Left renal cortex interstitium (tissue), 4 donors: ENCODE data around the gene HECA. TPM values are rescaled to one million over a fixed set of nuclear protein-coding genes. Genes with fewer than 3 reads are reported as not detected.
"Not testable (repeated sequence)": the region's sequence is repeated elsewhere in the genome, so short reads cannot be mapped to it uniquely, and the experiment has no call there.

ENCODE experiments used
- DNase-seq, 4 donors: peaks; one replicate each; pipeline ENCODE4 v3.0.0-alpha.2; 2013; ENCODE audit warnings: low read depth in 4 of 4, low spot score in 2 of 4, missing footprints in 1 of 4
- polyA plus RNA-seq, 4 donors: library from polyadenylated mRNA; unstranded; fragments of 120-200 nt; gene quantifications; one replicate each; pipeline ENCODE4 v1.2.1, GENCODE V29; 2013; ENCODE audit not compliant: insufficient read length in 4 of 4

The HECA gene
- 10 to 100 TPM; 14.2 to 16.7 (median 14.9) TPM for polyA plus RNA-seq

GRCh38 chr6:139134817-139135577 lies at the start of gene HECA:
Gene HECA, plus strand, starts transcription at chr6:139135080. Its CDS starts 317 bp downstream, at chr6:139135397.
- DNase-seq: peak in 3 of 4 donors; percentile 77 to 85 (median 84)

GRCh38 chr6:139091826-139092225 lies 43.1 kb upstream of the HECA start:
- no peak for DNase-seq

GRCh38 chr6:139099984-139100383 lies 34.9 kb upstream of the HECA start:
- no peak for DNase-seq

DNA sequence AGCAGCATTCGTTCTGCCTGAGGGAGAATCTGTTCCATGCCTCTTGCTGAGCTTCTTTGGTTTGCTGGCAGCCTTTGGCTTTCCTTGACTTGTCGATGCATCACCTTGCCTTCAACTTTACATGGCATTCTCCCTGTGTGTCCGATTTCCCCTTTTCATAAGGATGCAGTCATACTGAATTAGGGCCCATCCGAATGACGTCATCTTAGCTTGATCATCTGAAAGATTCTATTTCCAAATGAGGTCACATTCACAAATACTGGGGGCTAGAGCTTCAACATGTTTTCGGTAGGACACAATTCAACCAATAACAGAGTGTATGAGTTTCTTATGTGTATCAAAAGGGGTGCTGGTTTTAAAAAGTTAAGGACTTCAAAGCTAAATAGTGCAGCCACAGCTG lies 27.8 kb upstream of the HECA start:
- no peak for DNase-seq

- DNase-seq: no peak
Observed at GRCh38 chr6:139108378-139108777, 26.5 kb upstream of the HECA start.

DNA sequence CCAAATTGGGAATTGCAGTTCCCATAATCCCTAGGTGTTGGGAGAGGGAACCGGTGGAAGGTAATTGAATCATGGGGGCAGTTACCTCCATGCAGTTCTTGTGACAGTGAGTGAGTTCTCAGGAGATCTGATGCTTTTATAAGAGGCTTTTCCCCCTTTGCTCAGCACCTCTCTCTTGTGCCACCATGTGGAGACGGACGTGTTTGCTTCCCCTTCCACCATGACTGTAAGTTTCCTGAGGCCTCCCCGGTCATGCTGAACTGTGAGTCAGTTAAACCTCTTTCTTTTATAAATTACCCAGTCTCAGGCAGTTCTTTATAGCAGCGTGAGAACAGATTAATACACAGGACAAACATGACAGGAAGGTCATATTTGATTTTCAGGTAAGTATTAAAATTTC lies 25.3 kb upstream of the HECA start:
- DNase-seq: no peak

- no peak for DNase-seq
Observed at GRCh38 chr6:139112146-139112545, 22.7 kb upstream of the HECA start.

DNA sequence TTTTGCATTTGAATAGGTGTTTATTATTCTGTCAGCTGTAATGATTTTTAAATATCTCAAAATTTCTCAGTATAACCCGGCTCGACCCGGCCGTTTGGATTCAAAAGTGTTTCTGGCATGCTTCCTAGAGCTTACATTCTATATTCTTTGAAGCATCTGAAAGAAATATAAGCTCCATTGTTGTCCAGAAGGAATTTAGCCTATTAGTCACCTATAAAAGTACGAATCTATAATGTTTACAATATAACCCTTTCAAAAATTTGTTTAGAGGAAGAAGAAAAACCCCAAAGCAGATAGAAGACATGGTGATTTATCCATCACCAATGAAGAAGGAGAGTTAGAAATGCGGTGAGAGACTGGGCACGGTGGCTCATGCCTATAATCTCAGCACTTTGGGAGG lies 22.3 kb upstream of the HECA start:
- DNase-seq: no peak

DNA sequence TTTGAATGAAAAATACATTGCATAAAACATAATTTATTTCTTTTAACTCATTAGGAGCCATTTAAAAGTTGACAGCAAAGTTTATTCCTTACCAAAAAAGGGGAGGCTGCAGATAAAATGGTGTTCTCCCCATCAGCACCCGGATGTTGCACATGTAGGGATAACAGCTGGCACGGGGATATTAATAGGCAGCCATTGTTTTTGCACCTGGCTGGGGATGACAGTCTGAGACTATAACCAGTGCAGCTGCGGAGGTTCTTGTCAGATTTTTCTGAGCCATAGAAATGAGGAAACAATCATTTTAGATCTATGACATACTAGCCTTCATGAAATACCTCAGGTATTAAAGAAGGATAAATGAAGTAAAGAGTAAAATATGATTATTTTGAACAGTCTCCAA lies 20.1 kb upstream of the HECA start:
- no peak for DNase-seq

DNA sequence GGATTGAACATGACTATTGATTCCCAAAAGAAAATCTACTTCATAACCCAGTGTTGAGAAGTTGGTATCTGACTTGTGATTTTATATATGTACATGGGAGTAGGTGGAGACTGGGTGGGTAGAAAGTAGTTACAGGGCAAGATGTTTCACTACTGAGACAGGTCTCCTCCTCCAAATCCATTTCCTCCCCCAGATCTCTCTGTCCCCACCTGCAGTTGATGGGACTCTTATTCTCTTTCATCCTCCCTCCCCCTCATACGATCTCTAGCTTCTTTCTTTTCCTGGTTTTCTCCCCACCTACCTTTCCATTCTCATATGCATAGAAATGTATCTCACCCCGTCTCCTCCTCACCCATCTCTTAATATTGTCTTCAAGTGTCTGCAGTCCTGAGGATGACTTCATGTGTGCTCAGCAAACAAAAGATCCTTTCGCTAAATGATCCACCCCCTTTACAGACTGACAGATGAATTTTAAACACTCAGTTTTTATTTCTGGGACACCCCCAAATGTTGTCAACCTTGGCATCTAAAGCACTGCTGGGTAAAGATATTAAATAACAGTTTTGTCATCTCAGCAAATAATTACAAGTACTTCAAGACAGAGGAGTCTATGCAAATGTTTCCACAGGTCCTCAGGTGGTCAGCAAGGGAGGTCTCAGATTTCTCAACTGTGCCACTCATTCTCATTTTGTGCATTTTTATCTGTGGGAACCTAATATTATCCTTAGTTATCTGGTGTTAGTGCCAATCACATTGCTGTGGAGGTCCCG lies 18.7 kb upstream of the HECA start:
- DNase-seq: no peak

GRCh38 chr6:139117734-139118133 lies 17.1 kb upstream of the HECA start:
- DNase-seq: no peak

DNA sequence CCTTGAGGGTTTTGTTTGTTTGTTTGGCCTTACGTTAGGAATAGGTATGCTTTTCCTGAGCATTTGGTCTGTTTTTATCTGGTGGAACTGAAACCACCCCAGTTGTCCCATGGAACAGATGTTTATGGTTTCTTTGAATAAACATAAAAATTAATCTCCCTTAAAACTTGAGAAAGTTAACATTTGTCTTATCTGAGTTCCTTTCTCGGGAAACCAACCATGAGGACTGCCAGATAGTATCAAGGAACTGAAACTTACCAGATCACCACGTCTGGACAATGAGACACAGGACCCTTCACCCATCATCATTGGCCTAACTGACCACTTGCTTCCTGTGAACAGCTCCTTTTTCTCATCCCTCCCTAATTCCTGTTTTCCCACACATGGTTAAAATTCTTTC lies 15.3 kb upstream of the HECA start:
- DNase-seq: no peak

DNA sequence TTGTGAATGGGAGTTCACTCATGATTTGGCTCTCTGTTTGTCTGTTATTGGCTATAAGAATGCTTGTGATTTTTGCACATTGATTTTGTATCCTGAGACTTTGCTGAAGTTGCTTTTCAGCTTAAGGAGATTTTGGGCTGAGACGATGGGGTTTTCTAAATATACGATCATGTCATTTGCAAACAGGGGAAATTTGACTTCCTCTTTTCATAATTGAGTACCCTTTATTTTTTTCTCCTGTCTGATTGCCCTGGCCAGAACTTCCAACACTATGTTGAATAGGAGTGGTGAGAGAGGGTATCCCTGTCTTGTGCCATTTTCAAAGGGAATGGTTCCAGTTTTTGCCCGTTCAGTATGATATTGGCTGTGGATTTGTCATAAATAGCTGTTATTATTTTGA lies 12.1 kb upstream of the HECA start:
- not testable (repeated sequence) for DNase-seq

- no peak for DNase-seq
Observed at GRCh38 chr6:139124887-139125672, 9.8 kb upstream of the HECA start.

DNA sequence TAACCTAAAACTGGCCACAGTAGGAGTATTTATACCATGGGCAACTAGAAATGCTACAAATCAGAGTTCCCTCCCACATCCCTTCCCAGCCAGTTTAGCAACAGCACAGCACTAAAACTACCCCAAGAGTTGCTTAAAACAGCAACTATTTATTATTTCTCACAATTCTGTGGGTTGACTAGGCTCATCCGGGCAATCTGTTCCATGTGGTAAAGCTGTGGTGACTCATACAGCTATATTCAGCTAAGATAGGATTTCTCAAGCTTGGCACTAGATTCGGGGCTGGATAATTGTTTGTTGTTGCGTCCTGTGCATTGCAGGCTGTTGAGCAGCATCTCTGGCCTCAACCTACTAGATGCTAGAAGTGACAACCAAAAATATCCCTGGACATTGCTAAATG lies 8.6 kb upstream of the HECA start:
- DNase-seq: no peak

DNA sequence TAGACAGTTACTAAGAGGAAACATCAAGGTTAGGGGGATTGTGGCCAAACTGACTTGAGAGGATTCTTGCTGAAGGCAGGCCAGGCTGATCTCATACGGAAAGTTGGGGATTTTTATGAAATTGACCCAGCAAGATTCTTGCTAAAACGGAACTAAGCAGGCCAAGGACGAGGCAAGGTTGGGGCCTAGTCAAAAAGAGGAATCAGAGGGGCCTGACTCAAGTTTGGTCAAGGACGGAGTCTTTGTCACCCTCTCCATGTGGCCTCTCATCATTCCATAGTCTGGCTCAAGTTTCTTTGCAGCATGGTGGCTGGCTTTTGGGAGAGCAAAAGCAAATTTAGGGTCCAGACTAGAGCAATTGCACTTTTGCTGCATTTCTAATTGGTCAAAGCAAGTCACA lies 7.9 kb upstream of the HECA start:
- no peak for DNase-seq

DNA sequence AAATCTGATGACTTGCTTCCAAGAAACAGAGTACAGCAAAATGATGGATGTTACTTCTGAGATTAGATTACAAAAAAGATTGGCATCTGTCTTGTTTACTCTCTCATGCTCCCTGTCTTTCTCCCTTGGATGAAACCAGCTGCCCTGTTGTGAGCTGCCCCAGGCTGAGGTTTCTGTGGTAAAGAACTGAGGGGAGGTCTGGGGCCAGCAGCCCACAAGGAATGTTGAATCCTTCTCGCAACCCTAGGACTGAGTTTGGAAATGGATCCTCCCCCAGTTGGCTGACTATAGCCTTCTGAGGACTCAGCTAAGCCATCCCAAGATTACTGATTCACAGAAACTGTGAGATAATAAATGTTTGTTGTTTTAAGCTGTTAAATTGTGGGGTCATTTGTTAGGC lies 5.6 kb upstream of the HECA start:
- no peak for DNase-seq

GRCh38 chr6:139131736-139132280 lies 3.1 kb upstream of the HECA start:
- no peak for DNase-seq

DNA sequence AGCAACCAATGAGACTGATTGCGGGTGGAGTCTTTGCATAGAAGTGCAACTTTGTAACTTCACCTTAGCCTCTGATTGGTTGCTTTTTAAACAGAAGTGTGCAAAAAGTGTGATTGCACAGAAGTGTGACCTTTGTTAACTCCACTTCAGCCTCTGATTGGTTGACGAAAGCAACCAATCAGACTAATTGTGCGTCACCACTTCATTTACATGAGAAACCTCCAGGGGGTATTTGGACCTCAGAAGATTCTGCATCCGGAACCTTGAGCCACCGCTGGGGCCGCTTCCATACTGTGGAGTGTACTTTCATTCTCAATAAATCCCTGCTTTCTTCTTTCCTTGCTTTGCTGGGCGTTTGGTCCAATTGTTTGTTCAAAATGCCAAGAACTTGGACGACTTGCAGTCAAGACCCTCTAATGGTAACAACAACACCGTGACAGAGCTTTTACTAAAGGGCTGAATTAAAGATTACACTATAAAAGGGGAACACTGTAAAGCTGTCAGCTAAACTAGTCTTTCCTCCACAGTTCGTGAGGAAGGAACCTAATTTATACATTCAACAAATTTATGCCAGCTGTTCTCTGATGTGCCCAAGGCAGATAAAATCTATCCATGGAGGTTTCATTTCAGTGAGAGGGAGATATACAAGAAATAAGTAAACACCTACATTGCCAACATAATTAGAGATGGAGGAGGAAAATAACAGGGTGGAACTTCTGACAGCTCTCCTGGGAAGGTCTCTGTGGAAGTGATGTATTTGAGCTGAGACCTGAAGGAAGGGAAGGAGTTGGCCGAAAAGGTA lies 1.4 kb upstream of the HECA start:
- DNase-seq: no peak

DNA sequence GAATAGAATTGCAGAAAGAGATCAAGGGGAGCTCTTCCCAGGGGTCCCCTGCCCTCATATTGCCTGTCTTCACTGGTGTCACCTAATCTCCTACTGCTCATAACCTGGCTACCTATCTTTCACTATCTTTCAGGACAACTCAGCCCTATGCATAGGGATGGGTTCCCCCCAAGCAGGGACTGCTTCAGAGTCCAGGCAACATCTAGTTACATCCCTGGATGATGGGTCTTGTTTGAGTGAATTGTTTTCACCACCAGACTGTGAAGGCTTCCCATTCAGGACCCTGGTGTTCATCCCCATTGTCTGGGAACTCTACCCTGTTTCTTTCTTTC lies 850 bp upstream of the HECA start:
- no peak for DNase-seq
